ENCODE measurements around the gene TRPV5.

DNA sequence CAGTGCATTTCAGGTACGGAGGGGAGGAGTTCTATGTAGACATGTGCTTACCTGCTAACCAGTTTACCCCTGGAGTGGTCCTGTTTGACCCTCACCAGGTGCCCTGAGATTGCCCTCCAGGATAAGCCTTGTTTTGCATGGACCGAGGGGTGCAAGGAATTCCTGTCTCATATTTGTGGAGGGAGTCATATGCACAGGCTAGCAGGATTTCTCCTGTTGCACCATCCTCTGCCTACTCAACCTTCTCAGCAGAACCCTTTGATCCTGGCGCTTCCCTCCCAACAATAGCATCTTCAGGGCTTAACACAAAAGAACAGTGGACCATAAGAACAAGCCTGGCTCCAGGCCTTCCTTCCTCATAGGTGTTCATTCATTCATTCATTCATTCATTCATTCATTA is 55.2 kb downstream of the TRPV5 start:
- no peak for TF ChIP-seq POLR2A (IDR thresholded peaks at IDR 0.05)
- TF ChIP-seq CTCF (IDR thresholded peaks at IDR 0.05): no peak
